Smooth muscle cell of the umbilical artery (primary cell): ENCODE results near the gene PTPRR. TPM values are rescaled to one million over a fixed set of nuclear protein-coding genes. Genes with fewer than 3 reads are reported as not detected.

Source experiments
- total RNA-seq: library from RNA; depleted of rRNA; stranded (reverse); fragments of >200 nt; gene quantifications from 2 replicates; pipeline ENCODE4 v1.2.3, GENCODE V29; 2014

The PTPRR gene, protein sequence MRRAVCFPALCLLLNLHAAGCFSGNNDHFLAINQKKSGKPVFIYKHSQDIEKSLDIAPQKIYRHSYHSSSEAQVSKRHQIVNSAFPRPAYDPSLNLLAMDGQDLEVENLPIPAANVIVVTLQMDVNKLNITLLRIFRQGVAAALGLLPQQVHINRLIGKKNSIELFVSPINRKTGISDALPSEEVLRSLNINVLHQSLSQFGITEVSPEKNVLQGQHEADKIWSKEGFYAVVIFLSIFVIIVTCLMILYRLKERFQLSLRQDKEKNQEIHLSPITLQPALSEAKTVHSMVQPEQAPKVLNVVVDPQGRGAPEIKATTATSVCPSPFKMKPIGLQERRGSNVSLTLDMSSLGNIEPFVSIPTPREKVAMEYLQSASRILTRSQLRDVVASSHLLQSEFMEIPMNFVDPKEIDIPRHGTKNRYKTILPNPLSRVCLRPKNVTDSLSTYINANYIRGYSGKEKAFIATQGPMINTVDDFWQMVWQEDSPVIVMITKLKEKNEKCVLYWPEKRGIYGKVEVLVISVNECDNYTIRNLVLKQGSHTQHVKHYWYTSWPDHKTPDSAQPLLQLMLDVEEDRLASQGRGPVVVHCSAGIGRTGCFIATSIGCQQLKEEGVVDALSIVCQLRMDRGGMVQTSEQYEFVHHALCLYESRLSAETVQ
- total RNA-seq = 0.30 and 2.7 TPM in 2 replicates

DNA sequence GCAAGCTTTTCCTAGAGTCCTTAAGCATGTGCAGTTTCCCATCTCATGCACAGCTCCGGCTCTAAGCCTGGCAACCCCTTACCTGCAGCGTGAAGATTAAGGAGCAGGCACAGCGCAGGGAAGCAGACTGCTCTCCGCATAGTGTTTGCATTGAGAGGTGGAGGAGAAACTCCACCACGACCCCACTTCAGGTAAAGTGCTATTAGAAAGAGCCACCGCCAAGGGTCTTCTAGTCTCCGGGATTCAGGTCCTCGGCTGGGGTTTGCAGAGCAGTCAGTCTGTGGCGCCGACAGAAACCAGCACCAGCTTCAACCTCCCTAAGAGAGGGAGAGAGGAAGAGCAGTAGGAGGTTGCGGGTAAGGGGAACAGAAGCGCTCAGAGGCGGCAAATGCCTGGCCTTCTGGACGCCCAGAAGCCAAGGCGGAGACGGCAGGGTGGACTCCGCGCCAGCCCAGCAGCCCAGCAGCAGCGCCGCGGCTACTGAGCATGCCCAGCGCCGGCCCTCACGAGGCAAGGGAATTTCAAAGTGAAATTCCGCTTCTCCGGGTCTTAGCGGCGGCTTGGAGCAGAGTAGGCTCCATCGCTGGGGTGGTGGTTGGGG, at the start of gene PTPRR:
TSS of gene PTPRR (minus strand) at position 488 of the 601 bp plus-strand sequence. CDS start at position 140, 348 bp downstream.

DNA sequence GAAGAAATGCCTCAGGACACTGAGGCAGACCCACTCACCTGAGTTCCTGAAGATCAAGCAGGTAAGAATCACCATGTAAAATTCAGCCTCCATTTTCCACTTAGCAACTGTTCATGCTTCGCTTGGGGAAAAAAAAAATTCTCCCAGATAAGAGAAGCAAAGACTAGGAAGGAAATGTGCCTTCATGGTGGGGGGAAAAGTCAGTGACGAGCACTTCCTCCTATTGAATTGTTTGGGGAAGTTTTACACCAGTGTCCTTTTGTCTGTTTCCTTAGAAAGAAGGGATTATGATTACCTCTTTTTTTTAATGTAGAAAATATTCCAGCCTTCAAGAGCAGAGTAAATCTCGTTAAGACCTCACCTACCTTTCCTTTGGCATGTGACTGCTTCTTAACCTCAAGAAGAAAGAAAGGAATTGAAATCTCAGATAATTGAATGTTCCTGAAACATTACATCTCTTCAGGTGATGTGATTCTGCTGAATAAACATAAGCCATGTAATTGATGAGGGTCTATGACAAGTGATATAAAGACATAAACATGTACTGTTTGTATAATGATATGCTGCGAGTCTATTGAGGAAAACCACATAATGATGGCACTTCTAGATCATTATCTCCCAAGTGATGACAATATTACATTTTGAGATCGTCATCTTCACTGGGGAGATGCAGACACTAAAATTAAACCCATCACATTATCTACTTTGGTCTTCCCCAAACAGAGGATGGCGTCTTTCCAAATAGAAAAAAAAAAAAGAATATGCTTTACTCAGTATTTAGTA, 283.0 kb downstream of the PTPRR start, which contains the start of gene PTPRB:
TSS of gene PTPRB (minus strand) at position 127 of the 783 bp plus-strand sequence. CDS start at position 93, 34 bp downstream.

Other genes starting within 250 kb of the PTPRR start
- gene TSPAN8, start 237.3 kb upstream of the PTPRR start, total RNA-seq = 0.30 TPM in 1 of 2 replicates, not detected in the other